ENCODE results near the gene ANAPC2.

DNA sequence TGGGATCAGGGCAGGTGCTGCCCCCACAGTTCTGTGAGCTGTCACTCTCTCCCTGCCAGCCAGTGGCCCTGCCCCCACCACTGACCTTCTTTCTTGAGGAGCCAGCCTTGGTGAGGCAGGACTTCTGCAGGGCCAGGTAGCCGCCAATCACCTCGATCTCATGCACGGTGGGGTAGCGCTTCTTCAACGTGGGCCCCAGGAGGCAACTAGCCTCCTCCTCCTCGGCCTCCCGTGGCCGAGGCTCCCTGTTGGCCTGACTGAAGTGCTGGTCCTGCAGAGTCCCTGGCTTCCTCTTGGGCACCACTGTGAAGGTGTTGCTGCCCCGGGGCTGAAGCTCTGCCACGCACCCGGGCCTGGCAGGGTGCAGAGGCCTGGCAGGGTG is 10.5 kb upstream of the ANAPC2 start:
- no peak for TF ChIP-seq CTCF (IDR thresholded peaks at IDR 0.05)
- no peak for TF ChIP-seq IRF2 (CRISPR knock-in tag; IDR thresholded peaks at IDR 0.05; ENCODE audit: borderline replicate concordance, low read depth)
- TF ChIP-seq ZNF317 (CRISPR knock-in tag; IDR thresholded peaks at IDR 0.05; ENCODE audit: borderline replicate concordance, low read depth), result no peak
- TF ChIP-seq, protein P1, sequence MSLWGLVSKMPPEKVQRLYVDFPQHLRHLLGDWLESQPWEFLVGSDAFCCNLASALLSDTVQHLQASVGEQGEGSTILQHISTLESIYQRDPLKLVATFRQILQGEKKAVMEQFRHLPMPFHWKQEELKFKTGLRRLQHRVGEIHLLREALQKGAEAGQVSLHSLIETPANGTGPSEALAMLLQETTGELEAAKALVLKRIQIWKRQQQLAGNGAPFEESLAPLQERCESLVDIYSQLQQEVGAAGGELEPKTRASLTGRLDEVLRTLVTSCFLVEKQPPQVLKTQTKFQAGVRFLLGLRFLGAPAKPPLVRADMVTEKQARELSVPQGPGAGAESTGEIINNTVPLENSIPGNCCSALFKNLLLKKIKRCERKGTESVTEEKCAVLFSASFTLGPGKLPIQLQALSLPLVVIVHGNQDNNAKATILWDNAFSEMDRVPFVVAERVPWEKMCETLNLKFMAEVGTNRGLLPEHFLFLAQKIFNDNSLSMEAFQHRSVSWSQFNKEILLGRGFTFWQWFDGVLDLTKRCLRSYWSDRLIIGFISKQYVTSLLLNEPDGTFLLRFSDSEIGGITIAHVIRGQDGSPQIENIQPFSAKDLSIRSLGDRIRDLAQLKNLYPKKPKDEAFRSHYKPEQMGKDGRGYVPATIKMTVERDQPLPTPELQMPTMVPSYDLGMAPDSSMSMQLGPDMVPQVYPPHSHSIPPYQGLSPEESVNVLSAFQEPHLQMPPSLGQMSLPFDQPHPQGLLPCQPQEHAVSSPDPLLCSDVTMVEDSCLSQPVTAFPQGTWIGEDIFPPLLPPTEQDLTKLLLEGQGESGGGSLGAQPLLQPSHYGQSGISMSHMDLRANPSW (CRISPR knock-in tag; conservative IDR thresholded peaks at IDR 0.05; ENCODE audit: low read depth), result no peak
- no peak for TF ChIP-seq MYBL2 (CRISPR knock-in tag; IDR thresholded peaks at IDR 0.05)
- no peak for TF ChIP-seq CREM (CRISPR knock-in tag; IDR thresholded peaks at IDR 0.05)
- TF ChIP-seq, protein P2, sequence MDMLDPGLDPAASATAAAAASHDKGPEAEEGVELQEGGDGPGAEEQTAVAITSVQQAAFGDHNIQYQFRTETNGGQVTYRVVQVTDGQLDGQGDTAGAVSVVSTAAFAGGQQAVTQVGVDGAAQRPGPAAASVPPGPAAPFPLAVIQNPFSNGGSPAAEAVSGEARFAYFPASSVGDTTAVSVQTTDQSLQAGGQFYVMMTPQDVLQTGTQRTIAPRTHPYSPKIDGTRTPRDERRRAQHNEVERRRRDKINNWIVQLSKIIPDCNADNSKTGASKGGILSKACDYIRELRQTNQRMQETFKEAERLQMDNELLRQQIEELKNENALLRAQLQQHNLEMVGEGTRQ (CRISPR knock-in tag; IDR thresholded peaks at IDR 0.05), result no peak
- TF ChIP-seq, protein P3, sequence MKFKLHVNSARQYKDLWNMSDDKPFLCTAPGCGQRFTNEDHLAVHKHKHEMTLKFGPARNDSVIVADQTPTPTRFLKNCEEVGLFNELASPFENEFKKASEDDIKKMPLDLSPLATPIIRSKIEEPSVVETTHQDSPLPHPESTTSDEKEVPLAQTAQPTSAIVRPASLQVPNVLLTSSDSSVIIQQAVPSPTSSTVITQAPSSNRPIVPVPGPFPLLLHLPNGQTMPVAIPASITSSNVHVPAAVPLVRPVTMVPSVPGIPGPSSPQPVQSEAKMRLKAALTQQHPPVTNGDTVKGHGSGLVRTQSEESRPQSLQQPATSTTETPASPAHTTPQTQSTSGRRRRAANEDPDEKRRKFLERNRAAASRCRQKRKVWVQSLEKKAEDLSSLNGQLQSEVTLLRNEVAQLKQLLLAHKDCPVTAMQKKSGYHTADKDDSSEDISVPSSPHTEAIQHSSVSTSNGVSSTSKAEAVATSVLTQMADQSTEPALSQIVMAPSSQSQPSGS (CRISPR knock-in tag; IDR thresholded peaks at IDR 0.05; ENCODE audit: borderline replicate concordance, low read depth), result no peak

All from WTC11 (cell line).